ENCODE data around the gene EXOSC10. TPM values are rescaled to one million over a fixed set of nuclear protein-coding genes. Genes with fewer than 3 reads are reported as not detected.

EXOSC10 gene
- total RNA-seq, 5 donors from 2014 or later (not counting 1 experiment from before 2014, with no cell fraction given): 72.5 to 85.2 (median 82.1) TPM

DNA sequence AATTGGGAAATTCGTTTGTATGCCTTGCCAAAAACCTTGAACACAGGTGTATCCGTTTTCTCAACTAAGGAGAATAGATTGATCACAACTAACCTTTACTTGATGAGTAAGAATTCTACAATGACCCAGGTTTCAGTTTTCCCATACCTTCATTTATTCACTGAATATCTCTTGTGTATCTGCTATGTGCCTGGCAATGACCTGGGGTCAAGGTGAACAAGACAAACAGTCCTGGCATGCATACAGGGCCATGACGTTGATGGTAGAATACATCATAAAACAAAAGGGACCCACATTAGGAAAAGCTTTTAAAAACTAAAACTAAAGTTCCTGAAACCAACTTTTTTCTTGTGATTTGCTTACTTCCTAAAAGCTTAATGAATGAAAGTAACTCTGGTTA lies 32.1 kb upstream of the EXOSC10 start:
- H3K36me3 Mint-ChIP-seq: peaks cover 71% of the 10 kb centered on the region
- no peaks in the 10 kb centered on the region for H3K27me3 ChIP-seq (replicated peaks in 1 of 2; ENCODE audit: control insufficient read depth in 2 of 2, extremely low read depth in 1 of 2, insufficient read depth in 2 of 2, low read length in 1 of 2)
- no peaks in the 10 kb centered on the region for H3K4me1 Mint-ChIP-seq
- no peak overlapping the region for H3K4me3 Mint-ChIP-seq
- no peaks in the 10 kb centered on the region for H3K4me1 ChIP-seq (ENCODE audit: control insufficient read depth in 1 of 2, extremely low read depth in 1 of 2, insufficient read depth in 2 of 2, low read length in 2 of 2)
- ChIA-PET CTCF (no interaction called here), POLR2A (no interaction called here)
- H3K27ac Mint-ChIP-seq: no peak overlapping the region
- WGBS (ENCODE audit: insufficient coverage): no CpG with 5 or more reads among the region's 3 CpGs
- peaks cover 20 to 82% of the 10 kb centered on the region in 2 donors for H3K36me3 ChIP-seq (ENCODE audit: control insufficient read depth in 2 of 2, extremely low read depth in 1 of 2, insufficient read depth in 1 of 2, low read length in 1 of 2)
- H3K4me3 ChIP-seq (ENCODE audit: control insufficient read depth in 1 of 2, extremely low read depth in 1 of 2, low read length in 1 of 2): no peak overlapping the region
- no peaks in the 10 kb centered on the region for H3K9me3 Mint-ChIP-seq
- ATAC-seq (replicated peaks in 1 of 4) (no peak), DNase-seq (no peak)
- no peaks in the 10 kb centered on the region for H3K27me3 Mint-ChIP-seq
- no peak overlapping the region for H3K27ac ChIP-seq (ENCODE audit: low read length)
- no peaks in the 10 kb centered on the region for H3K9me3 ChIP-seq

DNA sequence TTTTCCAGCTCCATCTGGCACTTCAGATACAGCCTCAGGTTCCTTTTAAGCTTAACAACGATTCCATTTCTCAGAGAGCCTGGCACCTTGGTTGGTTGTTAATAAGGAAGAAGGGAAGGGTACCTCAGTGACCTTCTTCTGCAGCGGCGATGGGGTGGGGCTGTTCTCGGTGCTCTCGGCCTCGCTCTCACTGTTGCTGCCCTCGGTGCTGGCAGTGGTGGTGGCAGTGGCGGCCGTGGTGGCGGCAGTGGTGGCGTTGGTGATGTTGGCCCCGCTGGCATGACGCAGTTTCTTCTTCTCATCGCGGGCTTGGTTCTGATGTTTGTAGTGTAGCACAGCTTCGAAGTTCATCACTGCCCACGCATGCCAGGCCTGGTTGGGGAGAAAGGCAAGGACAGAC lies 30.7 kb upstream of the EXOSC10 start:
- peaks cover 24 to 90% of the 10 kb centered on the region in 2 donors for H3K36me3 ChIP-seq (ENCODE audit: control insufficient read depth in 2 of 2, extremely low read depth in 1 of 2, insufficient read depth in 1 of 2, low read length in 1 of 2)
- H3K9me3 ChIP-seq: no peaks in the 10 kb centered on the region
- no peak for DNase-seq
- POLR2A ChIA-PET: interaction anchor here in 1 of 2 donors (0.6 kb wide), 1 partner anchor 29 kb away, joined by 4 read pairs; no protein-coding TSS in a partner anchor
- CTCF ChIA-PET: no interaction called here
- 99% methylated on average over 12 of the region's 17 CpGs for WGBS (ENCODE audit: insufficient coverage)
- no peaks in the 10 kb centered on the region for H3K27me3 ChIP-seq (replicated peaks in 1 of 2; ENCODE audit: control insufficient read depth in 2 of 2, extremely low read depth in 1 of 2, insufficient read depth in 2 of 2, low read length in 1 of 2)
- H3K27ac ChIP-seq (ENCODE audit: low read length): no peak overlapping the region
- no peak overlapping the region for H3K4me3 ChIP-seq (ENCODE audit: control insufficient read depth in 1 of 2, extremely low read depth in 1 of 2, low read length in 1 of 2)
- H3K27ac Mint-ChIP-seq: no peak overlapping the region
- no peak for ATAC-seq (replicated peaks in 1 of 4)
- H3K27me3 Mint-ChIP-seq: no peaks in the 10 kb centered on the region
- no peaks in the 10 kb centered on the region for H3K4me1 Mint-ChIP-seq
- no peaks in the 10 kb centered on the region for H3K4me1 ChIP-seq (ENCODE audit: control insufficient read depth in 1 of 2, extremely low read depth in 1 of 2, insufficient read depth in 2 of 2, low read length in 2 of 2)
- no peaks in the 10 kb centered on the region for H3K9me3 Mint-ChIP-seq
- H3K4me3 Mint-ChIP-seq: no peak overlapping the region
- H3K36me3 Mint-ChIP-seq: peaks cover 77% of the 10 kb centered on the region

DNA sequence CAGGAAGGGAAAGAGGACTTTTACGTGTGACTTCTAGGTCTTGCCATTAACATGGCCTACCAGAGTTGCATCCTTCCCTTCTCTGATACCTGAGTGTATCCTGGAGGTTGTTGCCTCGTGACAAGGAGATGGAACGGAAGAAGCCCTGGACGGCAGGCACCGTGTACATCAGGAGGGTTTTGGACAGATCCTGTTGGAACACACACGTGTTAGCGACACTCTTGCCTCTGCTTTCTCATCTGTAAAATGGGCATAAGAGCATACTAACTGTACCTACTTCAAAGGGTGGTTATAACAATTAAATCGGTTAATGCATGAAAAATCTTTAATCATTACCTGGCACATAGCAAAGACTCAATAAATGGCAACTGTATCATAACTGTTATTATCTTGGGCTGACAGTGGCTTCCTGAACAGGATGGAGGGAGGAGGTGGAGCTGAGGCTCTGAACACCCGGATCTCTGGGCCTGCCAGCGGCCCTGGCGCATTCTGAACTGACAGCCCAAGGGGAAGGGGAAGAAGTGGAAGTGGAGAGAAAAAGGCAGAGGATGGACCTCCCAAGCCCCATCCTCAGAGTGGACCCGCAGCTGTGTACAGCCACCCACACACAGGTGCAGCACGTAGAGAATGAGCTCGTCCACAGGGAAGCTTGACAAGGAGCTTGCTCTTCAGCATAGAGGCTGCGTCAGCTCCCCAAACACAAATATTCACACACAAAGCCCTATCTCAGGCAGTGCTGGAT lies 30.2 kb upstream of the EXOSC10 start:
- WGBS (ENCODE audit: insufficient coverage): 95% methylated on average over 7 of the region's 15 CpGs
- Mint-ChIP-seq H3K9me3 (no peaks in the 10 kb centered on the region), H3K27me3 (no peaks in the 10 kb centered on the region), H3K4me3 (no peak overlapping the region), H3K4me1 (no peaks in the 10 kb centered on the region), H3K27ac (no peak overlapping the region), H3K36me3 (peaks cover 75% of the 10 kb centered on the region)
- Histone ChIP-seq H3K36me3 (ENCODE audit: control insufficient read depth in 2 of 2, extremely low read depth in 1 of 2, insufficient read depth in 1 of 2, low read length in 1 of 2) (peaks cover 24 to 94% of the 10 kb centered on the region in 2 donors), H3K9me3 (no peaks in the 10 kb centered on the region), H3K4me1 (ENCODE audit: control insufficient read depth in 1 of 2, extremely low read depth in 1 of 2, insufficient read depth in 2 of 2, low read length in 2 of 2) (no peaks in the 10 kb centered on the region), H3K4me3 (ENCODE audit: control insufficient read depth in 1 of 2, extremely low read depth in 1 of 2, low read length in 1 of 2) (no peak overlapping the region), H3K27ac (ENCODE audit: low read length) (no peak overlapping the region), H3K27me3 (replicated peaks in 1 of 2; ENCODE audit: control insufficient read depth in 2 of 2, extremely low read depth in 1 of 2, insufficient read depth in 2 of 2, low read length in 1 of 2) (no peaks in the 10 kb centered on the region)
- POLR2A ChIA-PET: interaction anchor here in 1 of 2 donors (0.6 kb wide), 1 partner anchor 29 kb away, joined by 4 read pairs; no protein-coding TSS in a partner anchor
- ATAC-seq (replicated peaks in 1 of 4): no peak
- no peak for DNase-seq
- CTCF ChIA-PET: no interaction called here

GRCh38 chr1:11126569-11126968 lies 26.9 kb upstream of the EXOSC10 start:
- POLR2A ChIA-PET: no interaction called here
- H3K9me3 ChIP-seq: no peaks in the 10 kb centered on the region
- H3K27me3 ChIP-seq (replicated peaks in 1 of 2; ENCODE audit: control insufficient read depth in 2 of 2, extremely low read depth in 1 of 2, insufficient read depth in 2 of 2, low read length in 1 of 2): no peaks in the 10 kb centered on the region
- peaks cover 60% of the 10 kb centered on the region for H3K36me3 Mint-ChIP-seq
- H3K36me3 ChIP-seq (ENCODE audit: control insufficient read depth in 2 of 2, extremely low read depth in 1 of 2, insufficient read depth in 1 of 2, low read length in 1 of 2): peaks cover 16 to 87% of the 10 kb centered on the region in 2 donors
- no peak overlapping the region for H3K27ac Mint-ChIP-seq
- DNase-seq (no peak), ATAC-seq (replicated peaks in 1 of 4) (no peak)
- CTCF ChIA-PET: interaction anchor here in 1 of 2 donors (0.6 kb wide), 1 partner anchor 89 kb away, joined by 4 read pairs; no protein-coding TSS in a partner anchor
- H3K27me3 Mint-ChIP-seq: no peaks in the 10 kb centered on the region
- H3K4me3 Mint-ChIP-seq: no peak overlapping the region
- no peak overlapping the region for H3K4me3 ChIP-seq (ENCODE audit: control insufficient read depth in 1 of 2, extremely low read depth in 1 of 2, low read length in 1 of 2)
- no peaks in the 10 kb centered on the region for H3K9me3 Mint-ChIP-seq
- H3K4me1 Mint-ChIP-seq: no peaks in the 10 kb centered on the region
- H3K27ac ChIP-seq (ENCODE audit: low read length): no peak overlapping the region
- H3K4me1 ChIP-seq (ENCODE audit: control insufficient read depth in 1 of 2, extremely low read depth in 1 of 2, insufficient read depth in 2 of 2, low read length in 2 of 2): no peaks in the 10 kb centered on the region
- 70% methylated on average over 2 of the region's 5 CpGs for WGBS (ENCODE audit: insufficient coverage)

DNA sequence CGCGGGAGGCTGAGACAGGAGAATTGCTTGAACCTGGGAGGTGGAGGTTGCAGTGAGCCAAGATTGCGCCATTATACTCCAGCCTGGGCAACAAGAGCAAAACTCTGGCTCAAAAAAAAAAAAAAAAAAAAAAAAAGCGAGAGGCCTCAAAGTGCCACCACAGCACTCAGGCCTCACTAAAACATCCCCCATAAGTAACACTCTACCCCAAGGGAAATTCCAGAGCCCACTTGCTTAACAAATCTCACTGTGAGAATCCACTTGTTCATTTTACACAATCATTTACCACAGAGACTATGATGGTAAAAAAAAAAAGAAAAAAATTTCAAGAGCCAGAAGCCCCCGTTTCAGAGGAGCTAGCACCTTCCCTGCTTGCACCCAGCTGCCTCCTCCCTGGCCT lies 26.3 kb upstream of the EXOSC10 start:
- Mint-ChIP-seq H3K4me3 (no peak overlapping the region), H3K36me3 (peaks cover 60% of the 10 kb centered on the region)
- WGBS (ENCODE audit: insufficient coverage): no CpG with 5 or more reads among the region's 5 CpGs

GRCh38 chr1:11124965-11125364 lies 25.3 kb upstream of the EXOSC10 start:
- no peak overlapping the region for H3K27ac Mint-ChIP-seq
- Histone ChIP-seq H3K4me3 (ENCODE audit: control insufficient read depth in 1 of 2, extremely low read depth in 1 of 2, low read length in 1 of 2) (no peak overlapping the region), H3K9me3 (no peaks in the 10 kb centered on the region), H3K27ac (ENCODE audit: low read length) (no peak overlapping the region), H3K27me3 (replicated peaks in 1 of 2; ENCODE audit: control insufficient read depth in 2 of 2, extremely low read depth in 1 of 2, insufficient read depth in 2 of 2, low read length in 1 of 2) (no peaks in the 10 kb centered on the region), H3K4me1 (ENCODE audit: control insufficient read depth in 1 of 2, extremely low read depth in 1 of 2, insufficient read depth in 2 of 2, low read length in 2 of 2) (no peaks in the 10 kb centered on the region), H3K36me3 (ENCODE audit: control insufficient read depth in 2 of 2, extremely low read depth in 1 of 2, insufficient read depth in 1 of 2, low read length in 1 of 2) (peaks cover 11 to 82% of the 10 kb centered on the region in 2 donors)
- no peaks in the 10 kb centered on the region for H3K27me3 Mint-ChIP-seq
- ATAC-seq (replicated peaks in 1 of 4) (no peak), DNase-seq (no peak)
- POLR2A ChIA-PET: no interaction called here
- H3K4me1 Mint-ChIP-seq: no peaks in the 10 kb centered on the region
- H3K36me3 Mint-ChIP-seq: peaks cover 53% of the 10 kb centered on the region
- H3K4me3 Mint-ChIP-seq: no peak overlapping the region
- no CpG with 5 or more reads among the region's 3 CpGs for WGBS (ENCODE audit: insufficient coverage)
- H3K9me3 Mint-ChIP-seq: no peaks in the 10 kb centered on the region
- CTCF ChIA-PET: no interaction called here

More for the DNA sequence above, 26.3 kb upstream of the EXOSC10 start:
- Histone ChIP-seq H3K36me3 (ENCODE audit: control insufficient read depth in 2 of 2, extremely low read depth in 1 of 2, insufficient read depth in 1 of 2, low read length in 1 of 2) (peaks cover 14 to 88% of the 10 kb centered on the region in 2 donors), H3K27me3 (replicated peaks in 1 of 2; ENCODE audit: control insufficient read depth in 2 of 2, extremely low read depth in 1 of 2, insufficient read depth in 2 of 2, low read length in 1 of 2) (no peaks in the 10 kb centered on the region), H3K4me1 (ENCODE audit: control insufficient read depth in 1 of 2, extremely low read depth in 1 of 2, insufficient read depth in 2 of 2, low read length in 2 of 2) (no peaks in the 10 kb centered on the region), H3K9me3 (no peaks in the 10 kb centered on the region), H3K27ac (ENCODE audit: low read length) (no peak overlapping the region), H3K4me3 (ENCODE audit: control insufficient read depth in 1 of 2, extremely low read depth in 1 of 2, low read length in 1 of 2) (no peak overlapping the region)
- ChIA-PET POLR2A (no interaction called here), CTCF (interaction anchor here in 1 of 2 donors (0.6 kb wide), 1 partner anchor 89 kb away, joined by 4 read pairs; no protein-coding TSS in a partner anchor)
- ATAC-seq (replicated peaks in 1 of 4) (no peak), DNase-seq (no peak)
- Mint-ChIP-seq H3K27ac (no peak overlapping the region), H3K27me3 (no peaks in the 10 kb centered on the region), H3K9me3 (no peaks in the 10 kb centered on the region), H3K4me1 (no peaks in the 10 kb centered on the region)

Data from T-cell (primary cell).